ENCODE measurements around the gene GALM.
"Not testable (repeated sequence)": the region's sequence is repeated elsewhere in the genome, so short reads cannot be mapped to it uniquely, and the experiment has no call there.

GALM gene

DNA sequence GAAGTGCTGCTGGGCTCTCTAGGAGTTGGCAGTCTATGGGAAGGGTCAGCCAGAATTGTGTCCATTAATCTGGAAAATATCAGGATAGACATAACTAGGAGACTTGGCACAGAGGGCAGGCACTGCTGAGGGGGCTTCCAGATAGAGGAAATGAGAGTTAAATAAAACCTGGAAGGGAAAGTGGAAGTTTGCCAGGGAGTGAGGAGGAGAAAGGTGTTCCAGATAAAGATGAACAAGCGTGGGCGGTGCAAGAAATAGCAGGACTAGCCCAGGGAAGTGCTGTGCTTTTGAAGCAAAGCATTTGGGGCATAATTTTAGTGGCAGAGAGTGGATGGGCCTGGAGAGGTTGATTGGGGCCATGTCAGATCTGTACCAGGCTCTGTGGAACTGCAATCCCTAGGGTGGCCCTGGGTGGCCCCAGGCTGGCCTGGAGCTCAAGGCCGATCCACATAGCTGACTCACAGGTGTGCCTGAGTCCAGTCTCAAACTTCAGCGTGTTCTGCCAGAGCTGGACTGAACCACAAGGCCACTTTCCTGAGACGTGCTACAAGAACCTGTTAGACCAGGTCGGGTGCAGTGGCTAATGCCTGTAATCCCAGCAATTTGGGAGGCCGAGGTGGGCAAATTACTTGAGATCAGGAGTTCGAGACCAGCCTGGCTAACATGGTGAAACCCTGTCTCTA lies 26.9 kb downstream of the GALM start:
- Histone ChIP-seq H3K4me1 (ENCODE audit: control insufficient read depth, insufficient read depth, low read length, poor library complexity, severe bottlenecking) (peaks cover 21% of the 10 kb centered on the region), H3K4me3 (ENCODE audit: insufficient read depth, low read depth, low read length, poor library complexity, severe bottlenecking) (no peak overlapping the region), H3K27ac (ENCODE audit: insufficient read depth, low read length, poor library complexity, severe bottlenecking) (peak overlapping the region; percentile 45), H3K27me3 (replicated peaks; ENCODE audit: control insufficient read depth, insufficient read depth, low read length, poor library complexity, severe bottlenecking) (no peaks in the 10 kb centered on the region), H3K9me3 (ENCODE audit: control insufficient read depth, low read length) (no peaks in the 10 kb centered on the region), H3K36me3 (ENCODE audit: control insufficient read depth, insufficient read depth, low read length) (peaks cover 6% of the 10 kb centered on the region)
- DNase-seq, result no peak

DNA sequence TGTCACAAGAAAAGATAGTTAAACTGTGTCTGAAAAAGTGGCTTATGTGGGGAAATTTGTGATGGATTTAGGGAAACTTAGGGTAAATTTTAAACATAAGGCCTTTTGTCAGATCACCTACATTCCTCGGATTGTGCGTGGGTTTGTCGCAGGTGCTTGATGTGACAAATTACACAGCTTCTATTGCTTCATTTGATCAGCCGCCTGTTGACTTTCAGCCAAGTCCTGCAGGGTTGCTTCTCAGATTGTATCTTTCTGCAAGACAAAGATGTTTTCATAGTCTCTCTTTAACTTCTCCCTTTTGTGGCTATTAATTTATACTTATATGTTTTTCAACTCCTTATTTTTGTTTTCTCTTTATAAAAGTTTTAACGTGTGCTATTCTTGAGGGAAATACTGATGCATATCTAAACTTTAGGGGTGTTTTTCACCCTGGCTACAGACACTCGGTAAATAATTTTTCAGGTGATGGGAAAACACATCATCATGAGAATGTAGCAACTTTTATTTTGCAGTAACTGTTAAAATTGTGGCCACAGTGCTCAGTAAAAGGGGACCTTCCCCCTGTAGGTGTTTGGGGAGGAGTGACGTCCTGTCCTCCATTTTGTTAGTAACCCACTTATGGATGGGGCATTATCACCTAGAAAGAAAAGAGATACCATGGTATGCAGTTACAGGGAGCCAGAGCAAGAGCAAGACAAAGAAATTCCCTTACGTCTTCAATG lies 31.4 kb downstream of the GALM start:
- Histone ChIP-seq H3K4me1 (ENCODE audit: control insufficient read depth, insufficient read depth, low read length, poor library complexity, severe bottlenecking) (peaks cover 27% of the 10 kb centered on the region), H3K4me3 (ENCODE audit: insufficient read depth, low read depth, low read length, poor library complexity, severe bottlenecking) (no peak overlapping the region), H3K27me3 (replicated peaks; ENCODE audit: control insufficient read depth, insufficient read depth, low read length, poor library complexity, severe bottlenecking) (no peaks in the 10 kb centered on the region), H3K36me3 (ENCODE audit: control insufficient read depth, insufficient read depth, low read length) (no peaks in the 10 kb centered on the region), H3K9me3 (ENCODE audit: control insufficient read depth, low read length) (no peaks in the 10 kb centered on the region), H3K27ac (ENCODE audit: insufficient read depth, low read length, poor library complexity, severe bottlenecking) (peak overlapping the region; percentile 73)
- DNase-seq, result peak; percentile 34 to 53 (median 38)

DNA sequence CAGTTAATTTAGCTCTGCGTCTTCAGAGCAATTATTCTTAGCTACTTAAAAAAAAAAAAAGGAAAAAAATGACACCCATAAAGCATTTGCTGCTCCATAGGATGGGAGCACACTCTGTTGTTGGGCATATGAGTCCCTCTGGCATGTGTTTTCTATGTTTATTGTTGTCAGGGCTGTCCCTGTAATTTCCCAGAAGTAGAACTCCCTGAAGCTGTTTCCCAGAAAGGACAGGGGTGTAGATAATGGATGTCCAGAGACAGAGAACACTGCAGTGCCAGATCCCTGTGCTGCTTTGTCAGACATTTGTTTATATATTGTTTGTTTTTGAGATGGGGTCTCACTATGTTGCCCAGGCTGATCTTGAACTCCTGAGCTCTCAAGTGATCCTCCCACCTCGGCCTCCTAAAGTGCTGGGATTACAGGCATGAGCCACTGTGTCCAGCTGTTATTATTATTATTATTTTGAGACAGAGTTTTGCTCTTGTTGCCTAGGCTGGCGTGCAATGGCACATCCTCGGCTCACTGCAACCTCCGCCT lies 32.6 kb downstream of the GALM start:
- Histone ChIP-seq H3K27me3 (replicated peaks; ENCODE audit: control insufficient read depth, insufficient read depth, low read length, poor library complexity, severe bottlenecking) (no peaks in the 10 kb centered on the region), H3K9me3 (ENCODE audit: control insufficient read depth, low read length) (no peaks in the 10 kb centered on the region), H3K36me3 (ENCODE audit: control insufficient read depth, insufficient read depth, low read length) (no peaks in the 10 kb centered on the region), H3K4me1 (ENCODE audit: control insufficient read depth, insufficient read depth, low read length, poor library complexity, severe bottlenecking) (peaks cover 21% of the 10 kb centered on the region), H3K4me3 (ENCODE audit: insufficient read depth, low read depth, low read length, poor library complexity, severe bottlenecking) (no peak overlapping the region), H3K27ac (ENCODE audit: insufficient read depth, low read length, poor library complexity, severe bottlenecking) (peak overlapping the region; percentile 73)
- no peak for DNase-seq

DNA sequence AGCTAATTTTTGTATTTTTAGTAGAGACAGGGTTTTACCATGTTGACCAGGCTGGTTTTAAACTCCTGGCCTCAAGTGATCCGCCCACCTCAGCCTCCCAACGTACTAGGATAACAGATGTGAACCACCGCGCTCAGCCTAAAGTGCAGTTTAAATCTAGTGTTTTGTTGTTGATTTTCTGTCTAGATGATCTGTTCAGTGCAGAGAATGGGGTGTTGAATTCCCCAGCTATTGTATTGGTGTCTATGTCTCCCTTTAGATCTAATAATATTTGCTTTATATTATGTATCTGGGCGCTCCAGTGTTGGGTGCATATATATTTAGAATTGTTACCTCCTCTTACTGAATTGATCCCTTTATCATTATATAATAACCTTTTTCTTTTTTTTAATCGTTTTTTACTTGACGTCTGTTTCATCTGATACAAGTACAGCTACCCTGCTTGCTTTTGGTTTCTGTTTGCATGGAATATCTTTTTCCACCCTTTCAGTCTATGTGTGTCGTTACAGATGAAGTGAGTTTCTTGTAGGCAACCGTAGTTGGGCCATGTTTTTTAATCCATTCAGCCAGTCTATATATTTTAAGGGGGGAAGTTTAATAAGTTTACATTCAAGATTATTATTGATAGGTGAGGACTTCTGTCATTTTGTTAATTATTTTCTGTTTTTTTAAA lies 34.3 kb downstream of the GALM start:
- Histone ChIP-seq H3K36me3 (ENCODE audit: control insufficient read depth, insufficient read depth, low read length) (no peaks in the 10 kb centered on the region), H3K27me3 (replicated peaks; ENCODE audit: control insufficient read depth, insufficient read depth, low read length, poor library complexity, severe bottlenecking) (no peaks in the 10 kb centered on the region), H3K9me3 (ENCODE audit: control insufficient read depth, low read length) (no peaks in the 10 kb centered on the region), H3K4me1 (ENCODE audit: control insufficient read depth, insufficient read depth, low read length, poor library complexity, severe bottlenecking) (peaks cover 17% of the 10 kb centered on the region), H3K27ac (ENCODE audit: insufficient read depth, low read length, poor library complexity, severe bottlenecking) (peak overlapping the region; percentile 66), H3K4me3 (ENCODE audit: insufficient read depth, low read depth, low read length, poor library complexity, severe bottlenecking) (peak overlapping the region; percentile 22)
- no peak for DNase-seq

DNA sequence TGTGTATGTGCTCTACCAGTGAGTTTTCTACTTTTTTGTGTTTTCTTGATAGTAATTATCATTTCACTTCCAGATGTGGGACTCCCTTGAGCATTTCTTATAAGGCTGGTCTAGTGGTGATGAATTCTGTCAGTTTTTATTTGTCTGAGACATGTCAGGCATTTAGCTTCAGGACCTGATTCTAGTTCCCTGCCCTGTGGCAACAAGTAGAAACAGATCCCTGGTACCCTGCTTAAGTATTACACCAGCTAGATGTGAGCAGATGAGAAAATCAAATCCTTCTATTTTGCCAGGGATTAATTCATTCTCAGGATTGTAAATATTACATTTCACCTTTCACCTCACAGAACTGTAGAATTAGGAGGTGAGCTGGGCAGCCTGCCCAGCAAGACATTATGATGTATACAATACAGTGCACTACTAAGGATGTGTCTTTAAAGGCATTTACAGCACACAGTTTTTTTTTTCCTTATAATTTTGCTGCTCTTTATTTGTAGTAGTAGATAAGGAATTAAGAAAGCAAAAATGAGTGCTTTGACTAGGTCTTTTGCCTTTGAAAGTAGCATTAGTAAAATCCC lies 35.1 kb downstream of the GALM start:
- H3K27me3 ChIP-seq (replicated peaks; ENCODE audit: control insufficient read depth, insufficient read depth, low read length, poor library complexity, severe bottlenecking), result no peaks in the 10 kb centered on the region
- H3K9me3 ChIP-seq (ENCODE audit: control insufficient read depth, low read length), result no peaks in the 10 kb centered on the region
- H3K27ac ChIP-seq (ENCODE audit: insufficient read depth, low read length, poor library complexity, severe bottlenecking), result peak overlapping the region; percentile 66
- peak overlapping the region; percentile 22 for H3K4me3 ChIP-seq (ENCODE audit: insufficient read depth, low read depth, low read length, poor library complexity, severe bottlenecking)
- no peak for DNase-seq
- H3K4me1 ChIP-seq (ENCODE audit: control insufficient read depth, insufficient read depth, low read length, poor library complexity, severe bottlenecking), result peaks cover 17% of the 10 kb centered on the region
- no peaks in the 10 kb centered on the region for H3K36me3 ChIP-seq (ENCODE audit: control insufficient read depth, insufficient read depth, low read length)

DNA sequence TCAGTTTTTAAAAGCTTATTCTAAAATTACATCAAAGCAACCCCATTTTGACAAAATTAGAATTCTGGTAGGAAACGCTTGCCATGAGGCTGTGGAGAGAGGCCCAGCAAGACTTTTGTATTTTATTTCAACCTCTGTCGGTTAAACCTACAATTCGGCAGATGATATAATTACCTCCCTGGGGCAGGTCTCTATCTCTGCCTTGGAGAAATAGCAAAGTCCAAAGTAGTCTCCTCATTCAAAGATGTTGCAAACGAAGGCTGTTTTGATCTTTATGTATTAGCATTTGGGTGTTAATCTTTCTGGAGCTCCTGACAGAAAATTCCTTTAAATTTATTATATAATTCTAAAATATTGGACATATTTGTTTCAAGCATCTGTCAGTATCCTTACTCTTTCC lies 35.6 kb downstream of the GALM start:
- Histone ChIP-seq H3K36me3 (ENCODE audit: control insufficient read depth, insufficient read depth, low read length) (no peaks in the 10 kb centered on the region), H3K9me3 (ENCODE audit: control insufficient read depth, low read length) (no peaks in the 10 kb centered on the region), H3K4me1 (ENCODE audit: control insufficient read depth, insufficient read depth, low read length, poor library complexity, severe bottlenecking) (peaks cover 17% of the 10 kb centered on the region), H3K27ac (ENCODE audit: insufficient read depth, low read length, poor library complexity, severe bottlenecking) (peak overlapping the region; percentile 66), H3K4me3 (ENCODE audit: insufficient read depth, low read depth, low read length, poor library complexity, severe bottlenecking) (no peak overlapping the region), H3K27me3 (replicated peaks; ENCODE audit: control insufficient read depth, insufficient read depth, low read length, poor library complexity, severe bottlenecking) (no peaks in the 10 kb centered on the region)
- no peak for DNase-seq

DNA sequence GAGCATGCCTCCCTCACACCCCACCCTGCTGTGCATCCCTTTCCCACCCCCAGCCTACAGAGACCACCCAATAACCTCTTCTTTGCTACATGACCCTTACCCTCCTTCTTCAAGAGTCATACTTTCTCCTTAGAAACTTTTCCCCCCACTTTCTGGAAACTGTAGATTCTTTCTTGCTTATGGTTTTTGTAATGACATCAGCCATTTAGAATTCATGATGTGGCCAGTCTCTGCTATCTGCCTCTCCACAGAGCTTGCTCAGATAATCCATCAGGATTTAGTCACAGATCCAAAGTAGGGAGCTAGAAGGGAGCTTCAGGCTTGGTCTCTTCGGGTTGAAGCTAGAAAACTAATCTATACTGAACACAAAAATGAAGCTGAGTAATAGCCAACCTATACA lies 36.5 kb downstream of the GALM start:
- H3K4me3 ChIP-seq (ENCODE audit: insufficient read depth, low read depth, low read length, poor library complexity, severe bottlenecking), result no peak overlapping the region
- DNase-seq, result no peak
- H3K27me3 ChIP-seq (replicated peaks; ENCODE audit: control insufficient read depth, insufficient read depth, low read length, poor library complexity, severe bottlenecking), result no peaks in the 10 kb centered on the region
- no peak overlapping the region for H3K27ac ChIP-seq (ENCODE audit: insufficient read depth, low read length, poor library complexity, severe bottlenecking)
- peaks cover 17% of the 10 kb centered on the region for H3K4me1 ChIP-seq (ENCODE audit: control insufficient read depth, insufficient read depth, low read length, poor library complexity, severe bottlenecking)
- no peaks in the 10 kb centered on the region for H3K9me3 ChIP-seq (ENCODE audit: control insufficient read depth, low read length)
- H3K36me3 ChIP-seq (ENCODE audit: control insufficient read depth, insufficient read depth, low read length), result no peaks in the 10 kb centered on the region

DNA sequence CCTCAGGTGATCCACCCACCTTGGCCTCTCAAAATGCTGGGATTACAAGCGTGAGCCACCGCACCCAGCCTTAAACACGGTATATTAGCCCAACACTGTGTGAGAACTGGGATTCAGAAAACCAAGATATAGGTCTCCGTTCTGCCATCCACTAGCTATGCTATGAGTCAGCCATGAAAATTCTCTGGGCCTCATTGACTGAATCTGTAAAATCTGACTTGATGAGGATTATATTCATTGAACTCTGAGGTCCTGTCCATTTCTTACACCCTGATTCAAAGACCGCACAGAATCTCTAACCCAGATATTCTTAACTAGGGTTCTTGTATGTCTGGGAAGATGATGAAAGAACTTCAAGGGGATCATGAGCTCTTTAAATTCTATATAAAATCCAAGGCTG lies 37.4 kb downstream of the GALM start:
- not testable (repeated sequence) for H3K27ac ChIP-seq (ENCODE audit: insufficient read depth, low read length, poor library complexity, severe bottlenecking); DNase-seq; H3K4me3 ChIP-seq (ENCODE audit: insufficient read depth, low read depth, low read length, poor library complexity, severe bottlenecking); H3K9me3 ChIP-seq (ENCODE audit: control insufficient read depth, low read length); H3K27me3 ChIP-seq (replicated peaks; ENCODE audit: control insufficient read depth, insufficient read depth, low read length, poor library complexity, severe bottlenecking); H3K36me3 ChIP-seq (ENCODE audit: control insufficient read depth, insufficient read depth, low read length)
- peaks cover 12% of the 10 kb centered on the region for H3K4me1 ChIP-seq (ENCODE audit: control insufficient read depth, insufficient read depth, low read length, poor library complexity, severe bottlenecking)

DNA sequence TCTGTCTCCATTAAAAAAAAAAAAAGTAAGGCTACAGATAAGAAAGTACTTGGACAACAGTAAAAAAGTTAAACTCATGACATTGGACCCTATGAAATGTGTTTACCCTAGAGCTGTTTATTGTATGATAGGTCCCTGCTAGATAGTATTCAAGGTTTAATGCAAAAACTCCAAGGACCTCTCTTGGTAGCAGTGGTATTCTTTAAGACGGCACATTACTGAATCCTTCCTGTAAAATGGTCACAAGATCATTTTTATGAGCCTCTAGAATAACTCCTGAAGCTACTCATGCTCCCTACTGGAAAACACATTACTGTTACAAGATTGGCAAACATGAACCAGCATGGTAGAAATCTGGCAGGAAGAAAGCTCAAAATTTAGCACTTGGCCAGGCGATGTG lies 38.8 kb downstream of the GALM start:
- DNase-seq, result no peak
- H3K27ac ChIP-seq (ENCODE audit: insufficient read depth, low read length, poor library complexity, severe bottlenecking), result no peak overlapping the region
- H3K4me1 ChIP-seq (ENCODE audit: control insufficient read depth, insufficient read depth, low read length, poor library complexity, severe bottlenecking), result peaks cover 19% of the 10 kb centered on the region
- no peak overlapping the region for H3K4me3 ChIP-seq (ENCODE audit: insufficient read depth, low read depth, low read length, poor library complexity, severe bottlenecking)
- no peaks in the 10 kb centered on the region for H3K27me3 ChIP-seq (replicated peaks; ENCODE audit: control insufficient read depth, insufficient read depth, low read length, poor library complexity, severe bottlenecking)
- no peaks in the 10 kb centered on the region for H3K36me3 ChIP-seq (ENCODE audit: control insufficient read depth, insufficient read depth, low read length)
- no peaks in the 10 kb centered on the region for H3K9me3 ChIP-seq (ENCODE audit: control insufficient read depth, low read length)

All from effector memory CD4-positive, alpha-beta T cell (primary cell).